Endometrial microvascular endothelial cells (primary cell): ENCODE data around the gene CEP162. TPM values are rescaled to one million over a fixed set of nuclear protein-coding genes. Genes with fewer than 3 reads are reported as not detected.
"Not testable (repeated sequence)": the region's sequence is repeated elsewhere in the genome, so short reads cannot be mapped to it uniquely, and the experiment has no call there.

Experiments used
- in situ Hi-C: cut with HindIII; loops from 2 replicates; pipeline ENCODE4 v1.10.0; 2017; ENCODE audit warnings: low sequenced_read_pairs, low pct_unique_long_range_greater_than_20kb; ENCODE audit errors: inconsistent ontology term
- total RNA-seq: library from RNA; depleted of rRNA; stranded (reverse); fragments of >200 nt; gene quantifications from one replicate; pipeline ENCODE4 v1.2.3, GENCODE V29; 2015; ENCODE audit errors: inconsistent ontology term

Gene CEP162
- total RNA-seq, 1 donor from 2014 or later = 3.9 TPM

DNA sequence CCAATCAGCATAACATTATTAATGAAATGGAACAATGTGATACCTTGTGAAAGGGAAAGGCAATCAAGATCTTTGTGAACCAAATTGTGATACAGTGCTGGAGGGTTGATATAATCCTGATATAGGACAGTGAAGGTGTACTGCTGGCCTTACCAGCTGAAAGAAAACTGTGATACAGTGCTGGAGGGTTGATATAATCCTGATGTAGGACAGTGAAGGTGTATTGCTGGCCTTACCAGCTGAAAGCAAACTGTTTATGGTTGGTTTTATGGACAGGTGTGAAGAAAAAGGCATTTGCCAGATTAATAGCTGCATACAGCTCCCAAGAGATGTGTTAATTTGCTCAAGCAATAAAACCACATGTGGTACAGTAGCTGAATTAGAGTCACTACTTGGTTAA, 119.9 kb downstream of the CEP162 start:
- in situ Hi-C loops = no loop called here

DNA sequence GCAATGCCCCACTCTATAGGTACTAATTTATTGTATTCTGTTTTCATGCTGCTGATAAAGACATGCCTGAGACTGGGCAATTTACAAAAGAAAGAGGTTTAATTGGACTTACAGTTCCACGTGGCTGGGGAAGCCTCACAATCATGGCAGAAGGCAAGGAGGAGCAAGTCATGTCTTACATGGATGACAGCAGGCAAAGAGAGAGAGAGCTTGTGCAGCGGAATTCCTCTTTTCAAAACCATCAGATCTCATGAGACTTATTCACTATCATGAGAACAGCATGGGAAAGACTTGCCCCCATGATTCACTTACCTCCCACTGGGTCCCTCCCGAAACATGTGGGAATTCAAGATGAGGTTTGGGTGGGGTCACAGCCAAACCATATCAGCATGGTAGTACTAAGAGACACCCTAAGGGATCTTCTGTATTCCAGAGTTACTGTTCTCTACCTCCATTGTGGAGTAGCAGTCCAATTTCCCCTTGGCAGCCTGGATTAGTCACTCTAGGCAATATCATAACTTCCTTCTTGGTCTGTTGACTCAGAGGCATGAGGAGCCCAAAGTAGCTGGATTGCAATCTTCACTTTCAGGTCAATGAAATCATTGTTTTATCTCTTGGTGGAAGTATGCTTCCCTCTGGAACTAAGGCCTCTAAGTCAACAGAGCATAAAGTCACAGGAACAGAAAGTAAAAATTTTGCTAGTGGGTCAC, 122.1 kb downstream of the CEP162 start:
- in situ Hi-C loops = not testable (repeated sequence)

DNA sequence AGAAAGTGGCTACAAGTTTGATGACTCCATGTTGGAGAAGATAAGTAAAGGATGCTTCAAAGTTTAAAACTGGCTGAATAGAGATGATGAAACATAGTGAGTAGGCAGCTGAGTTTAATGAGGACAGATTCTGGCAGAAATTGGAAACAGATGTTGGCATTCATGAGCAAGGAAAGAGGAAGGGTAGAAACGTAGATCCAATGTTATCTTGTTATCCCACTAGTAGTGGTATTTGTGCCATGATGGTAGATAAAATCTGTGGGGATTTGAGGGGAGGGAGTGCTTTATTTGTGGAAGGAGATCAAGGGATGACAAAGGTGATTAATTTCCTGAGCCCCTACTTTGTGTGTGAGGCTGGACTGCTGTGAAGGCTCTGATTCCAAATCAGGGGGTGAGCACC, 124.4 kb downstream of the CEP162 start:
- in situ Hi-C loops = no loop called here

DNA sequence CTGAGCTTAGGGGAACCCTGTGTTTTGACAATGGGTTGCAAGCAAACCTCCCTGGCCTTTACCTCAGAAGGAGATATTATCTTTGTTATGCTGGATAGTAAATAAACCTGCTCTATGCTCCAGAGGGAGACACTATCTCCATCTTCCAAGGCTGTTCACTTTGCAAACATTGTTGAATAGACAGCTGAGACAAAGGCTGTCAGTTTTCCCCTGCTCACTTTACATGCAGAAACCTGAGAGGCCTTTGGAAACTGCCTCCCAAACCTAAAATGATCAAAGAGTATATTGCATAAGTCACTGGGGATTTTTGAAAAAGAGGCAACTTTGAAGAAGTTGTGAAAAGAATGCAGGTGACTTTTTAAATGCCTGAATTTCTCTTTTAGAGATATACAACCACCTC, 132.3 kb downstream of the CEP162 start:
- in situ Hi-C loops = no loop called here

DNA sequence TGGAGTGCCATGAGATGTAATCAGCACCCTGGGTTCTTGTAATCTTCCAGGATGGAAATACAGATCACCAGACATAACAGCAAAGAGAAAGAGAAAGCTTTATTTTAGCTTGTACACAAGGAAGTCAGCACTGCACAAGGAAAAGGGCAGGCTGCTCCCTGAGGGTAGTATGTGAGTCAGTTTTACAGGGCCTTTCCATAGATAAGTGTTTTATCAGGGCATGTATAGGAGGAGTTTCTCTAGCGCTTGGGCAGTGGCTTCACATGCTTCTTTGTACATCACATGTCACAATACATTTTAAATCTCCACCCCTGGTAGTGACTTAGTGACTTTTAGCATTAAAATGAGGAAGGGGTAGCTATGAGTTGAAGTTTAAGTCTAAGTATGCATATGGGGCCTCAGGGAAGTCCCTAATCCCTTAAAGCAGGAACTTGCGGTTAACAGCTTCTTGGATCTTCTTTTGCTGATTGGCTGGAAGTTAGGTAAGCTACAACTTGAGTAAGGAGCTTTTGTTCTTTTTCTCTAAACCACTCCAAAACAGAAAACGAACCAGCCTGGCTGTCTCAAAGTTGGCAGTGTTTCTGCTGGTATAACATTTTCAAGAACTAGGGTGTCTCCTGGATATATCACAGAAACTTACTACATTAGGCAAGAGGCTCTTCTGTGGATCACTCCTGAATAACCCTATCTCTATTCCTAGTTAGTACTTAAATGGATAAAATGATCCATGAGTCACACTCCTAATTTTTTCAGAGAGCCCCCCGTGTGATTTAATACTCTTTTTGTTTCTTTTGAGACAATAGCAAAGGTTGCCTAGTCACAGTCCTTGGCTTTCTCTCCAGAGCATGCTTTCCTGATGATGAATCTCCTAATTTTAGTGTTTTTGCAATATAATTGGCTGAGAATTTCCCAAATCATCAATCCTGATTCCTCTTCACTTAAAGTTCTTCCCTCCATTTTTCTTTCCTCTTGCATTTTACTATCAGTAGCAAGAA, 133.7 kb downstream of the CEP162 start:
- in situ Hi-C loops = no loop called here

DNA sequence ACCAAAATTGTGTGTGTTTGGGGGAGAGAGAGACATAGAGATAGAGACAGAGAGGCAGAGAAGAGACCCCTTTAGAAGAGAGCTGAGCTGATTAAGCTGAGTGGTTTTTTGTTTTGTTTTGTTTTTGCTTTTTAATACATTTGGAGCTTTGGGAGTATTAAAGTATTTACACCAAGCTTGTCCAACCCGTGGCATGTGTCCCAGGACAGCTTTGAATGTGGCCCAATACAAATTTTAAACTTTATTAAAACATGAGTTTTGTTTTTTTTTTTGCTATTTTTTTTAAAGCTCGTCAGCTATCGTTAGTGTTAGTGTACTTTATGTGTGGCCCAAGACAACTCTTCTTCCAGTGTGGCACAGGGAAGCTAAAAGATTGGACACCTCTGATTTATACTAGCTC, 137.9 kb downstream of the CEP162 start:
- in situ Hi-C loops = no loop called here

DNA sequence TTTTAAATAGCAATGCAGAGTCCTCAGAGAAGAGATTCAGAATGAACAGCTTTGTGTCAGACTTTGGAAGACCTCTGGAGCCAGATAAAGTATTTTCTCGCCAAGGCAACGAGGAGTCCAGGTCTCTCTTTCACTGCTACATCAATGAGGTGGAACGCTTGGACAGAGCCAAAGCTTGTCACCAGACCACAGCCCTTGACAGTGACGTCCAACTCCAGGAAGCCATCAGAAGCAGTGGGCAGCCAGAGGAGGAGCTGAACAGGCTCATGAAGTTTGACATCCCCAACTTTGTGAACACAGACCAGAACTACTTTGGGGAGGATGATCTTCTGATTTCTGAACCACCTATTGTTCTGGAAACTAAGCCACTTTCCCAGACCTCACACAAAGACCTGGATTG, 138.4 kb downstream of the CEP162 start:
- in situ Hi-C loops = no loop called here

DNA sequence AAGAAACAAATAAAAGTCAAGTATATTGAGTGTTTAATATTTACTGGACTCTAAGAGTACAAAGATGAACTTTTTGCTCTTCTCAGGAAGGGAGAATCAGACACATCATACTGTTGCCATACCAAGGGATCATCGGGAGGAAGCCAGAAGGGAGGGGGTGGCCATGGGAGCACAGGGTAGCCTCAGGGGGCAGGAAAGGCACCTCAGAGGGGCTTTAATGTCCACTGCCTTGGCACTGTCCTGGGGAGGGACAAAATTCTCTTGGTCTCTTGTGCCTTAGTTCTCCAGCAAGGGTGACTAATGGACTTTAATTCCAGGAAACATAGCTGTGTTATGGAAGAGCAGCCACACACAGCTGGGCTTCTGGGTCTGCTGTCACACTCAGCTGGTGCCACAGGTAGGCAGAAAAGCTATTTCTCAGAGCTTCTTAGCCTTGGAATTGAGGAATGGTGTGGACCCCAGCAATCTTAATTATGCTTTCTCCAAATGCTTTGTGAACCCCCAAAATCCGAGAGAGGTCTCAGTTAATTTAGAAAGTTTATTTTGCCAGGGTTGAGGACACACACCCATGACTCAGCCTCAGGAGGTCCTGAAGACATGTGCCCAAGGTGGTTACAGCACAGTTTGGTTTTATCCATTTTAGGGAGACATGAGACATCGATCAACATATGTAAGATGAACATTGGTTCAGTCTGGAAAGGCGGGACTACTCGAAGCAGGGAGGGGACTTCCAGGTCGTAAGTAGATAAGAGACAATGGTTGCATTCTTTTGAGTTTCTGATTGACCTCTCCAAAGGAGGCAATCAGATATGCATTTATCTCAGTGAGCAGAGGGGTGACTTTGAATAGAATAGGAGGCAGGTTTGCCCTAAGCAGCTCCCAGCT, 140.7 kb downstream of the CEP162 start:
- in situ Hi-C loops = no loop called here

DNA sequence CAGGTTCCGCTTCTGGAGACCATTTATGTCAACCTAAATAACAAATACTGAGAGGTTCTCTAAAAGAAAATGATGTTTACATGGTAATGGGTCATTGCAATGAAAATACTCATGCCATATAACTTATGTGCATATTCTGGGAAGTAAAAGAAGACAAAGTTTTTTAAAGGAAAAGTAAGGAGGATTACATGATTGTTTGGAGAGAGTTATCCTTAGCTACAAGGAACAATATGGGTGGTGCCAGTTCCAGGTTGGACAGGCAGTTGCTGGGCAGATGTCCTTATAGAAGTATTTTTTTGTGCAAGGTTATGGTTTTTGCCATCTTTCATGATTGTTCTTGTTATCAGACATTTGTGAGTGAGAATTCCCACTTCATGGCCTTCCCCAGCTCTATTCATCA, 141.4 kb downstream of the CEP162 start:
- in situ Hi-C loops = no loop called here

DNA sequence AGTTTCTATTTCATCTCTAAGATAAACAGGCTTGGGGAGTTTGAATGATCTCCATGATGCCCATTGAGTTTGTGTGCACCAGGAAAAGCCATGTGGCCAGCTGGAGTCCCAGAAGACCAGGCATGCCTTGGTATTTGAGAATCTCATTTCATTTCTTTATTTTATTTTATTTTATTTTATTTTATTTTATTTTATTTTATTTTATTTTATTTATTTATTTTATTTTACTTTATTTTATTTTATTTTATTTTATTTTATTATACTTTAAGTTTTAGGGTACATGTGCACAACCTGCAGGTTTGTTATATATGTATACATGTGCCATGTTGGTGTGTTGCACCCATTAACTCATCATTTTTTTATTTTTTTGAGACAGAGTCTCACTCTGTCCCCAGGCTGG, 142.7 kb downstream of the CEP162 start:
- in situ Hi-C loops = not testable (repeated sequence)

DNA sequence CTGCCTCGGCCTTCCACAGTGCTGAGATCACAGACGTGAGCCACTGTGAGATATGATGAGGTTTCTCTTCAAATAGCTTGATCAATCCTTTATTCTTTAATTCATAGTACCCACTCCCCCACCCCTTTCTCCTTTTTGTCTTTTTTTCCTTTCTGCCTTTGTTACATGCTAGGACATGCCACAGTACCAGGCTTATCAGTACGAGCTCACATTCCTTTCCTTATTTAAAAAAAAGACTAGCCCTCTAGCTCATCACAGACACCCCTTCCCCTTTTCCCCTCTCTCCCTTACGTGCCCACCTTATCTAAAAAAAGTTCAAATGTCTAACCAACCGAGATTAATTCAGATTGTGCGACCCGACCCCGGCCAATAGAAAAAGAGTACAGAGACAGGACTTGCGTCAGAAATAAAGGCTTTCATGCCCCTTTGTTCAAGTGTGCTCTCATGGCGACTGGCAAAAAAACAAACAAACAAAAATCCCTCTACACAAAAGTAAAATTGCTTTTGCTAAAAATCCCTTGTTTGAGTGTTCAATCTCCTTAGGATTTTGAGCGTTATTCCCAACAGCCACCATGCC, 144.7 kb downstream of the CEP162 start:
- in situ Hi-C loops = no loop called here

DNA sequence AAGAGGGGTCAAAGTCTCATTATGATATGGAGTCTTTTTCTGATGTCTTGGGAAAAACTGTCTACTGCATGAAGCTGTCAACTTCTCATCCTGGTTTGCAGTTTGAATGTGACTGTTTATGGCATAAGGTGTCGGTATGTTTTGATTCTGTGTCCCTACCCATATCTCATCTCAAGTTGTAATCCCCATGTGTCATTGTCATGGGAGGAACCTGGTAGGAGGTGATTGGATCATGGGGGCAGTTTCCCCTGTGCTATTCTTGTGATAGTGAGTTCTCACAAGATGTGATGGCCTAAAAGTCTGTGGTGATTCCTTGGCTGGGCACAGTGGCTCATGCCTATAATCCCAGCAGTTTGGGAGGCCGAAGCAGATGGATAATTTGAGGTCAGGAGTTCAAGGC, 146.2 kb downstream of the CEP162 start:
- in situ Hi-C loops = no loop called here

DNA sequence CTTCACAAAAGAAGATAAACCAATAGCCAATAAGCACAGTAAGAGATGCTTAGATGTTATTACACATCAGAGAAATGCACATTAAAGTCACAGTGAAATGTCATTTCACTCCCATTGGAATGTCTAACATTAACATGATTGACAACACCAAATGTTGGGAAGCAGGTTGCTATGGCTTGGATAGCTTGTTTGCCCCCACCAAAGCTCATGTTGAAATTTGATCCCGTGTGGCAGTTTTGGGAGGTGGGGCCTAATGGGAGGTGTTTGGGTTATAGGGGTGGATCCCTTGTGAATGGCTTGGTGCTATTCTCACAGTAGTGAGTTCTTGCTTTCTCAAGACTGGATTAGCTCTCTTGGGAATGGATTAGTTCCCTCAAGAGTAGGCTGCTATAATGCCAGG, 149.1 kb downstream of the CEP162 start:
- in situ Hi-C loops = no loop called here

DNA sequence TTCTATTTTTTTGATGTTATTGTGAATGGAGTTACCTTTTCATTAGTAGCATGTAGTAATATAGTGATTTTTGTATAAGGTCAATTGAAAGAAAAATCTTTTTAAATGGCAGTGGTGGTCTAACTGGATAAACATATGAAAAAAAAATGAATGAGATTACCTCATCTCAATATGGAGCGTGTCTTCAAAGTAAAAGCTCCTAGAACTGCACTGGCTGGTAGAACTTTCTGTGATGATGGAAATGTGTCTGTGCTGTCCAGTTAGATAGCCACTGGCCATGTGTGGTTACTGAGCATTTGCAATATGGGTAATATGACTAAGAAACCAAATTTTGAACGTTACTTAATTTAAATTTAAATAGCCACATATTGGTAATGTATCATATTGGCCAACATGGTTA, 149.8 kb downstream of the CEP162 start:
- in situ Hi-C loops = no loop called here

DNA sequence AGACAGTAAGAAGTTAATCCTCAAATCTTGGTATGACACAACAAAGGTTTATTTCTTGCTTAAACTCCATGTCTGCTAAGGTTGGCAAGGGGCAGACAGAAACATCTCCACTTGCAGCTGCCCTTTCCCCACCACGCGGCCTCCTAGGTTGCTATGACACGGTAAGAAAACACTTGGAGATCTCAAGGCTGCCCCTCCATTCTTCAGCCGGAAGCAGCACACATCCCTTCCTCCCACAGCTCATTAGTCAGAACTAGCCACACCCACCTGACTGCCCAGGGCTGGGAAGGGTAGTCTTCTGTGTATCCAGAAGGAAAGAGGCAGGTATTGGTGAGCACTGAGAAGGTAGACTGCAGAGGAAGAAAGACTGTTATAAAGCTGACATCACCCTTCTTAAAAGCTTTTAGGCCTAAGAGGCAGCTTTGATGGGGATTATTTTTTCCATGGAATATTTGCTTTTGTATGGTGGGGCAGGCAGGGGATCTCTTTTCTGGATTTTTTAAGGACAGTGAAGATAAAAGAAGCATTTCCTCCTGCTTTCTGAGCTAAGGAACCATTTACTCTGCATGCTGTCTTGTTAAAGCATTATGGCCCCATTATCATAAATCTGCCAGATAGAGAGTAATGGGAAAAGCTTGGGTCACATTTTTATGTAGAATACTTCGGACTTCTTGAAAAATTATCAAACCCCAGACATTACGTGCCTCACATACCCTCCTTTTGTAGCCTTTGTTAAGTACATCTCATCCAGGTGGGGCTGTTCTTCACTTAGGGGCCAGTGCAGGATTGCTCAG, 152.3 kb downstream of the CEP162 start:
- in situ Hi-C loops = no loop called here
